GM13976 (cell line): ENCODE data around the gene LRRC26.
"Not testable (repeated sequence)": the region's sequence is repeated elsewhere in the genome, so short reads cannot be mapped to it uniquely, and the experiment has no call there.

ENCODE experiments used
- DNase-seq: peaks from one replicate; pipeline ENCODE4 v3.0.0; 2012; ENCODE audit warnings: low spot score
- in situ Hi-C: fragments of 300-500 bp; cut with MboI; formaldehyde crosslinking; loops from one replicate; pipeline ENCODE4 v1.12.0; 2022; ENCODE audit warnings: low sequenced_read_pairs, mixed read lengths, inconsistent platforms; ENCODE audit not compliant: unreplicated experiment
- TF ChIP-seq, protein P1 (sequence below): IDR thresholded peaks from 2 replicates; pipeline ENCODE4 v1.5.1; 2012; ENCODE audit warnings: borderline replicate concordance, mild to moderate bottlenecking; ENCODE audit not compliant: insufficient read depth; ENCODE audit errors: extremely low read depth, missing control alignments, control extremely low read depth

The LRRC26 gene

DNA sequence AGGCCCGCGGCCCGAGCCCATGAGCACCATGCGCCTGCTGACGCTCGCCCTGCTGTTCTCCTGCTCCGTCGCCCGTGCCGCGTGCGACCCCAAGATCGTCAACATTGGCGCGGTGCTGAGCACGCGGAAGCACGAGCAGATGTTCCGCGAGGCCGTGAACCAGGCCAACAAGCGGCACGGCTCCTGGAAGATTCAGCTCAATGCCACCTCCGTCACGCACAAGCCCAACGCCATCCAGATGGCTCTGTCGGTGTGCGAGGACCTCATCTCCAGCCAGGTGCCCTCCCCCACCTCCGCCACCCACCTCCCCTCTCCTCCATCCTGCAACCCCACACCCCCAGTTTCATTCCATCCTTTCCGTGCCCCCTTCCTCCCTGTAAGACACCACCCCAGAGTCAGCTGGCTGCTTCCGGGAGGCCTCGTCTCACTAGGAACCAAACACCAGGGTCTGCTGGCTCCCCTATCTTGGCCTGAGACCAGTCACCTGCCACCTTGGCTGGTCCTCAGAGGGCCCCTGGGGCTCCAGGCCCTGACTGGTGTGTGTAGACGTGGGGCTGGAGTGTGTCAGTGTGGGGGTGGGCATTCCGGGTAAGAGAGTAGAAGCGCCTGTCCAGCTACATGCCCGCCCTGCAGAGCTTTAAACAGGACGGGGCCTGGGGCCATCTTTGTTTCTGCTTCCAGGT, 30.2 kb downstream of the LRRC26 start:
- TF ChIP-seq, protein P1, sequence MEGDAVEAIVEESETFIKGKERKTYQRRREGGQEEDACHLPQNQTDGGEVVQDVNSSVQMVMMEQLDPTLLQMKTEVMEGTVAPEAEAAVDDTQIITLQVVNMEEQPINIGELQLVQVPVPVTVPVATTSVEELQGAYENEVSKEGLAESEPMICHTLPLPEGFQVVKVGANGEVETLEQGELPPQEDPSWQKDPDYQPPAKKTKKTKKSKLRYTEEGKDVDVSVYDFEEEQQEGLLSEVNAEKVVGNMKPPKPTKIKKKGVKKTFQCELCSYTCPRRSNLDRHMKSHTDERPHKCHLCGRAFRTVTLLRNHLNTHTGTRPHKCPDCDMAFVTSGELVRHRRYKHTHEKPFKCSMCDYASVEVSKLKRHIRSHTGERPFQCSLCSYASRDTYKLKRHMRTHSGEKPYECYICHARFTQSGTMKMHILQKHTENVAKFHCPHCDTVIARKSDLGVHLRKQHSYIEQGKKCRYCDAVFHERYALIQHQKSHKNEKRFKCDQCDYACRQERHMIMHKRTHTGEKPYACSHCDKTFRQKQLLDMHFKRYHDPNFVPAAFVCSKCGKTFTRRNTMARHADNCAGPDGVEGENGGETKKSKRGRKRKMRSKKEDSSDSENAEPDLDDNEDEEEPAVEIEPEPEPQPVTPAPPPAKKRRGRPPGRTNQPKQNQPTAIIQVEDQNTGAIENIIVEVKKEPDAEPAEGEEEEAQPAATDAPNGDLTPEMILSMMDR, result no peak
- DNase-seq, result no peak
- in situ Hi-C loops, result no loop called here

DNA sequence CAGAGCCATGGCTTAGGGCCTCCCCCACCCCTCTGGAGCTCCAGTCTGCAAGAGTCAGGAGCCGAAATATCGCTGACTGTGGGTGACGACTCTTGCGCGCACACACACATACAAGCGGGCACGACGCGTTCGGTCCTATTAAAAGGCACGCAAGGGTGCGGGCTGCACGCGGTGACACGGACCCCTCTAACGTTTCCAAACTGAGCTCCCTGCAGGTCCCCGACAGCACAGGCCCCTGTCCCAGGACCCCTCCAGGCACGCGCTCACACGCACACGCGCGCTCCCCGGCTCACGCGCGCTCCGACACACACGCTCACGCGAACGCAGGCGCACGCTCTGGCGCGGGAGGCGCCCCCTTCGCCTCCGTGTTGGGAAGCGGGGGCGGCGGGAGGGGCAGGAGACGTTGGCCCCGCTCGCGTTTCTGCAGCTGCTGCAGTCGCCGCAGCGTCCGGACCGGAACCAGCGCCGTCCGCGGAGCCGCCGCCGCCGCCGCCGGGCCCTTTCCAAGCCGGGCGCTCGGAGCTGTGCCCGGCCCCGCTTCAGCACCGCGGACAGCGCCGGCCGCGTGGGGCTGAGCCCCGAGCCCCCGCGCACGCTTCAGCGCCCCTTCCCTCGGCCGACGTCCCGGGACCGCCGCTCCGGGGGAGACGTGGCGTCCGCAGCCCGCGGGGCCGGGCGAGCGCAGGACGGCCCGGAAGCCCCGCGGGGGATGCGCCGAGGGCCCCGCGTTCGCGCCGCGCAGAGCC, 31.0 kb downstream of the LRRC26 start, which contains the start of gene GRIN1:
Gene GRIN1, plus strand, starts transcription at position 433 of the 746 bp plus-strand sequence. CDS start 333 bp downstream, outside the sequence.
- in situ Hi-C loops, result no loop called here
- DNase-seq, result no peak
- TF ChIP-seq, protein P1, result no peak

DNA sequence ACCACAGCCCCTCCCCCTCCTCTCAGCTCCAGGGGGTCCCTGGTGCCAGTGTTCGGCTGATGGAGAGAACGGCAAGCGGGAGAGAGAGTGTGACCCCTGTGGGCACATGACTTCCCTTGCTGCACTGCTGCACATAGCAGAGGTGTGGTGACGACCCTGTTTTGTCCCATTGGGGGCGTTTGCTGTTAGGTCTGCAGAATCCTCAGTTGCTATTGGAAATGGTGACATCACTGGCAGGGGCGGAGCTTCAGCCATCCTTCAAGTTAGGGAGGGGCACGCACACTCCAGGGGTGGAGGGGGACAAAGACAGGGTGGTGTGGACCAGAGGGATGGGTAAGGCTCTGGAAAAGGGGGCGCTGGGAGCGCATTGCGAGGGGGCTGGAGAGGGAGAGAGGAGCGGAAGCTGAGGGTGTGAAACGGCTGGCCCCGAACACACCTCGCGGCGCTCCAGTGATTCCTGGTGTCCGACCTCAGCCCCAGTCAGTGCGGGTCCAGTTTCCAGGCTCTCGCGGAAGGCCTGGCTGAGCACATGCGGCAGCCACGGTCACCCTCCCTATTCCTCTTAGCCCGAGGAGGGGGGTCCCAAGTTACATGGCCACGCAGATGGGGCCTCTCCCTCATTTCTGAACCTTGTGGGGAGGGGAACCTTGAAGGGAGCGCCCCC, 31.7 kb downstream of the LRRC26 start:
- in situ Hi-C loops, result no loop called here
- DNase-seq, result no peak
- TF ChIP-seq, protein P1, result no peak

DNA sequence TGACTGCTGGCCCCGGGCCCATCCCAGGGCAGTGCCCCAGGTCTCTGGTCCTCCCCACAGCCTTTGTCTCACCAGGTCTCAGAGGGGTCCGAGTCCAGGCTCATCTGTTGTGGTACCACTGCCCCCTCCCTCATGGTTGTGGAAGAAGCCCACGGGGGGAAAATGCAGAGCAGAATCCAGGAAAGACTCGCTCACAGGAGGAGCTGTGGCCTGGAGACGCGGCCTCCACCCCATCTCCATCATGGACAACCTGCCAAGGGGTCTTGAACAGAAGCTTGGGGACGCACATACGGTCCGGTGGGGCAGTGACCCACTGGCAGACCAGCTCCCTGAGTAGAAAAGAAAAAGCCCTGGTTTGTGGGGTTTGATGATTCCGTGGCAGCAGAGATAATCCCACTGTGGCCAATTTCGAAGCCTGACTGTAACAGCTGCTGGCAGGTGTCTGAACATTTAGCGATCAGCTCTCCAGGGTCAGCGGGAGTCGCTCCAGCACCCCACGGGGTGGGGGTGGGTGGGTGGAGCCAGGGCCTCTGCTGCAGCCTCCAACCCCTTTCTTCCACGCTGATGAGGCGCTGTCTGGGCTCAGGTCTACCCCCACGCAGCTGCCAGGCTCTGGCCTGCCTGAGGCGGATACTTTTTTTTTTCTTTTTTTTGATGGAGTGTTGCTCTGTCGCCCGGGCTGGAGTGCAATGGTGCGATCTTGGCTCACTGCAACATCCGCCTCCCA, 32.8 kb downstream of the LRRC26 start:
- in situ Hi-C loops, result no loop called here
- TF ChIP-seq, protein P1, result no peak
- DNase-seq, result no peak

DNA sequence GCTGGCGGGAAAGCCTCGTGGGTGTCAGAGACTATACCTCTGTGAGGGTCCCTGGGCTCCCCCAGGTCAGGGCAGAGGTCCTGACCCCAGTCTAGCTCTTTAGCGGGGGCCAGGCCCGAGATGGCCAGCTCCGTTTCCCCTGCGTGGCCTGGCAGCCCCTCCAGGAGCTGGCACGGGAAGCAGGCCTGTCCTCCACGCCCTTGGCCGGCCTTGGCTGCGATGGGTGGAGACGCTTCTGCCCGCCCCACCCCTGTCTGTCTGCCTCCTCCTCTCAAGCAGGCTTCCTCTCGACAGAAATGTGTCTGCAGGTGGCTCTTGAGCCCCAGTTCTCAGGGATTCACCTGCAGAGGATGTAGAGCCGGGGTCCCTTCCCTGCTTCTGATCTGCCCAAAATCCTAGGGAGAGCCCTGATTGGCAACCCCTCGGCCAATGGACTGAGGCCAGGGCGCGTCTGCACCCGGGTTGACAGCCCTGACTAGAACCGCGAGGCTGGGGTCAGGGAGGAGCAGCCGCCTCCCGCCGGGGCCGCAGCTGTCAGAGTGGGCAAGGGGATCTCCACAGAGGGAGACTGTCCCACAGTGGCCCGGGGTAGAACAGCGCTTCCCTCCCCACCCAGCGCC, 33.5 kb downstream of the LRRC26 start:
- DNase-seq, result no peak
- in situ Hi-C loops, result no loop called here
- TF ChIP-seq, protein P1, result no peak

DNA sequence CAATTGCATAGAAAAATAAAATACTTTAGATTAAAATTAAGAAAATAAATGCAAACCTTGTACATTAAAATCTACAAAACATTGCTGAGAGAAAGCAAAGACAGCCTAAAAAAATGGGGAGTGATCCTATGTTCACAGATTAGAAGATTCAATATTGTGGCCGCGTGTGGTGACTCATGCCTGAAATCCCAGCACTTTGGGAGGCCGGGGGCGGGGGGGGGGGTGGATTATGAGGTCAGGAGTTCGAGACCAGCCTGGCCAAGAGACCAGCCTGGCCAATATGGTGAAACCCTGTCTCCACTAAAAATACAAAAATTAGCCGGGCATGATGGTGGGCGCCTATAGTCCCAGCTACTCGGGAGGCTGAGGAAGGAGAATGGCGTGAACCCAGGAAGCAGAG, 34.7 kb downstream of the LRRC26 start:
- in situ Hi-C loops, DNase-seq: not testable (repeated sequence)
